ENCODE data around the gene ZNF747.
"Not testable (repeated sequence)": the region's sequence is repeated elsewhere in the genome, so short reads cannot be mapped to it uniquely, and the experiment has no call there.

The ZNF747 gene

GRCh38 chr16:30557707-30557956, 23.0 kb upstream of the ZNF747 start:
- DNase-seq: no peak

- no peak for DNase-seq
Measured at GRCh38 chr16:30556125-30556473, 21.4 kb upstream of the ZNF747 start.

GRCh38 chr16:30555315-30556124, 20.9 kb upstream of the ZNF747 start:
- no peak for DNase-seq

- DNase-seq: no peak
Measured at GRCh38 chr16:30554557-30555314, 20.1 kb upstream of the ZNF747 start.

DNA sequence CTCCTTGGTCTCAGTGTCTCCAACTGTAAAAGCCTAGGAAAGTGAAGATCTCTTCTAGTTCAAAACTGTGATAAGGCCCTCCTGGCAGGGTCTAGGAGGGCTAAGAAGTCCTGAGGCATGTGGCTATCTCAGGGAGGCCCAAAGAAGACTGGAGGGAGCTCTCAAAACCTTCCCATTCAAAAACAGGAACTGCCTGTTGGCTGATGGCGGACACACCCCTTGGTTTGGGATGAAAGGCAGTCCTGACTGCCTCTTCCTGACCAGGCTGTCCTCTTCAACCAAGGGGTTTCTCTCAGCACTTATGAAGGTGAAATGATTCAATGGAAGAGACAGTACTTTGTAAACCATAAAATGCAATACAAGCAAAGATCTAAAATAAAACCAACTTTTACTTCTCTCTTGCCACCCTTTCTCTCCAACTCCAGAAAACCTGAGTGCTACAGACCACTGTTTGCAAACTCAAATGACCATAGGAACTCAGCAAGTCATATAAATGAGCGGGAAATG, 18.8 kb upstream of the ZNF747 start:
- no peak for DNase-seq

GRCh38 chr16:30552956-30553355, 18.3 kb upstream of the ZNF747 start:
- DNase-seq: no peak

DNA sequence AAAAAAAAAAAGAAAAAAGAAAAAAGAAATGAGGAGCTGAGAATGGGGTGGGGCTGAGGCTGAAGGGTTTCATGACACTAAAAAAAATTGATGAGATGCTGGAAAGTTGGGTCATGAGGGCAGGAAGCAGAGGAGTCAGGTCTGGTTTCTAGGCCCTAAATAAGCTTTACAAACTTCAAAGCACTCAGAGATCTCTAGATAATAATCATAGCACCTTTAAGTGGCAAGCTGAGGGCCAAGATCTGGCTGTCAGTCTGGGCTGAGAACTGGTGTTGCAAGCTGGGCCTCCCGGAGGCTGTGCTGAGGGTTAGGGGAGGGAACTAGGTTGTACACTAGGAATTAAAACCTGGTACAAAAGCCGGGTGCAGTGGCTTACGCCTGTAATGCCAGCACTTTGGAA, 17.1 kb upstream of the ZNF747 start:
- no peak for DNase-seq

- no peak for DNase-seq
Measured at GRCh38 chr16:30548416-30549253, 14.0 kb upstream of the ZNF747 start.

- DNase-seq: no peak
Measured at GRCh38 chr16:30546115-30546514, 11.5 kb upstream of the ZNF747 start.

- no peak for DNase-seq
Measured at GRCh38 chr16:30543067-30543466, 8.4 kb upstream of the ZNF747 start.

DNA sequence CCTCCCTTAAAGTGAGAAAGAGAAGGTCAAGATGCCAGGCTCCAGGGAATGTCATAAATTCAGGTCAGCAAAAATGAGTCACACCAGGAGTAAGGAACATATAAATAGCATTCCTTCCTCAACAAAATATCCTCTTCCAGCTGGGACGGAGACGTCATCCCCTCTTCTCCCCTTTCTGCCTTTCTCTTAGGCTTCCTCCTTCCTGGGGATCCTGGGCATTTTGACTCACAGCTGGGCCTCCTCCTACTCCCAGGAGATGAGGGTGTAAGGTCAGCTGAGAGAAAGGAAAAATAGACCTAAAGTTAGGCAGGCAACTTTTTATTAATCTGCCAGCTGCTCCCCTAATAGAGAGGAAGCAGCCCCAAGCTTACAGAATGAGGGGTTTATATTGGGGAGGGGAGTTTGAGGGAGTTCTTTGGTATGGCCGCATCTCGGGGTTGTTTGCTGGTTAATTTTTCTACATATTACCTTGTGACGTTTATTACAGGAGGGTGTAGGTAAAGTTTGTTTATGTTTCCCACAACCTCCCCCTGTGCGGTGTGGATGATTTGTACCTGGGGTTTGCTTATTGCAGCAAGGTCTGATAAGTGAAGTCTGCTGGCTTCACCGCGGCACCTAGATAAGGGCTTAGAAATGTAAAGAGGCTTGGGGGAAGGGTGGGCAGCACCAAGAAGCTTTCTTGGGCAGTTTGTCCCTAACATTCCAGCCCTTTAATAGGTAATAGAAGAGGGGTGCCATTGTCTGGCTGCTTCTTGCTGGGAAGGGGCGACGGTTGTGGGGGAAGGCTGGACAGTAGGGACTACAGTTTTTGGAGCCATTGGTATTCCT, 7.1 kb upstream of the ZNF747 start:
- no peak for DNase-seq

- DNase-seq: not testable (repeated sequence)
Measured at GRCh38 chr16:30540916-30541464, 6.3 kb upstream of the ZNF747 start.

GRCh38 chr16:30539986-30540526, 5.4 kb upstream of the ZNF747 start:
- DNase-seq: not testable (repeated sequence)

- no peak for DNase-seq
Measured at GRCh38 chr16:30539000-30539964, 4.6 kb upstream of the ZNF747 start.

DNA sequence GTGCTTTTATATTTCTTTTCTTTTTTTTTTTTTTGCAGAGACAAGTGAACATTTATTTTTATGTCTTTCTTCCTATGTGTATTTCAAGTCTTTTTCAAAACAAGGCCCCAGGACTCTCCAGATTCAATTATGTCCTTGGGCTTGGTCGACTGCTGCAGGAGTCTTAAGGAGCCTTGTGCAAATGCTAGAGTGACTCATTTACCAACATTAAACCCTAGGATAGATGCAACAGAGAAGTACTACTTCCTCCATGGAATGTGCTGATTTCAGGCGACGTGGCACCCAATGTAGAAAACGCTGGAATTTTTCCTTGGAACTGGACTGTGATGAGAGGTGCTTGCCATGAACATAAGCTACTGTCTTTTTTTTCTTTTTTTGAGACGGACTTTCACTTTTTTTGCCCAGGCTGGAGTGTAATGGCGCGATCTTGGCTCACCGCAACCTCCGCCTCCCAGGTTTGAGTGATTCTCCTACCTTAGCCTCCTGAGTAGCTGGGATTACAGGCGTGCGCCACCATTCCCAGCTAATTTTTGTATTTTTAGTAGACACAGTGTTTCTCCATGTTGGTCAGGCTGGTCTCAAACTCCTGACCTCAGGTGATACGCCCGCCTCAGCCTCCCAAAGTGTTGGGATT, 1.9 kb upstream of the ZNF747 start:
- not testable (repeated sequence) for DNase-seq

DNA sequence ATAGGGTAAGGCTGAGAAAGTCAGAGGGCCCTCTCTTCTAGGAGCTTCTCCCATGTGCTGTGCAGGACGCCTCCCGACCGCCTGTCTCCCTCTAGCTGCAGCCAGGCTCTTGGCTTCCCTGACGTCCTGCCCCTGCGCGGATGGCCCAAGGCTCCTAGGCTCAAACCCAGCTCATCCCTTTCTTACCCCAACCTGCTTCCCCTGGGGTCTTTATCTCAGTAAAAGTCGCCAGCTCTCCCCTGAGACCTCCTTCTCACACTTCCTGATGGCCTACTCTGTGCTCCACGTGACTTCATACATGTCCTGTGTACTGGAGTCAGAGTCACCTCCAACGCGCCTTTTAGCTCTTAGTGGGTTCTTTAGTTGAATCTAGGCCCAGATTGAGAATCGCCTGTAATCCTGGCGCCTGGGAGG, 1.1 kb upstream of the ZNF747 start:
- DNase-seq: no peak

DNA sequence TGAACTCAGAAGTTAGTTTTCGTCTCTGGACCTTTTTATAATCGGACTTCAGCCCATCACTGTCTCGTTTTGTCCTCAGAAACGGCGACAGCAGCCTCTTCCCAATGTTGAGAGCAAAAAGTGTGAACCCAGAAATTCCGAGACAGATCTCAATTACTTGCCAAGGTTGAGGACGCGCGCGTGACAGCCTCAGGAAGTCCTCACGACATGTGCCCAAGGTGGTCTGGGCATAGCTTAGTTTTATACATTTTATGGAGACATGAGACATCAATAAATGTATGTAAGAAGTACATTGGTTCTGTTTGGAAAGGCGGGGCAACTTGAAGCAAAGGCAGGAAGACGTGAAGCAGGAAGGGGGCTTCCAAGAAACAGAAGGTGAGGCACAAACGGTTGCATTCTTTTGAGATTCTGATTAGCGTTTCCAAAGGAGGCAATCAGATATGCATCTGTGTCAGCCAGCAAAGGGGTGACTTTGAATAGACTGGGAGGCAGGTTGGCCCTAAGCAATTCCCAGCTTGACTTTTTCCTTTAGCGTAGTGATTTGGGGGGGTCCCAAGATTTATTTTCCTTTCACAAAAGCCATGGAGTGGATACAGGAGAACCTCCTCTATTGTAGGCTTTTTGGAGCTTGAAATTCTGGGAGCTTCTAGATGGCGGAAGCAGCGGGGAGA, 583 bp upstream of the ZNF747 start:
- no peak for DNase-seq

GRCh38 chr16:30533748-30534367, 800 bp downstream of the ZNF747 start:
- DNase-seq: no peak

DNA sequence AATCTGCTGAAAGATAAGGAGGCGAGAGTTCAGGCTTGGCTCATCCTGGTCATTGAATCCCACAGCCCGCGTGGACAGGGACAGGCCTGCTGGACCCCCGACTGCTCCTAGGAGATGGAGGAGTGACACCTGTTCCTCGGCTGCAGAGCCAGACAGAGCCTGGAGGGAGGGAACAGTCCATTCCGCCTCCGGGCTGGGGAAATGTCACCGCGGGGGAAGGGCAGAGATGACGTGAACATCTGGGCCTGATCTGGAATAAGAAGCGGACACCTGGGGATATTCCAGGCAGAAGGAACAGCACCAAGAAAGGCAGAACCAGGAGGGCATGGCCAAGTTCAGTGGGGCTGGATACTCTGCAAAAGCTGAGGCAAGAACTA, 1.5 kb downstream of the ZNF747 start:
- no peak for DNase-seq

Data from NCI-H1048 (cell line).